Coronary artery (tissue), 2 donors: Measurements from ENCODE around the gene SPINT3.

Experiments used
- DNase-seq: peaks from one replicate; pipeline ENCODE4 v3.0.0-alpha.2; 2017; ENCODE audit warnings: low spot score
- H3K27ac ChIP-seq, 2 donors: fragments of 200-600 bp; sonication (generic); one replicate each; pipeline ENCODE4 v1.5.1; 2016 to 2019
- H3K4me3 ChIP-seq: fragments of 200-600 bp; sonication (generic); 2 replicates; pipeline ENCODE4 v1.5.1; 2016; ENCODE audit warnings: mild to moderate bottlenecking, moderate library complexity
- TF ChIP-seq, protein P1 (sequence below): fragments of 200-600 bp; sonication (generic); IDR thresholded peaks from one replicate; pipeline ENCODE4 v1.5.1; 2019; ENCODE audit warnings: antibody characterized with exemption

Gene SPINT3

GRCh38 chr20:45510242-45510862 lies 5.1 kb downstream of the SPINT3 start:
- Histone ChIP-seq H3K27ac (no peak overlapping the region), H3K4me3 (no peak overlapping the region)
- TF ChIP-seq, protein P1, sequence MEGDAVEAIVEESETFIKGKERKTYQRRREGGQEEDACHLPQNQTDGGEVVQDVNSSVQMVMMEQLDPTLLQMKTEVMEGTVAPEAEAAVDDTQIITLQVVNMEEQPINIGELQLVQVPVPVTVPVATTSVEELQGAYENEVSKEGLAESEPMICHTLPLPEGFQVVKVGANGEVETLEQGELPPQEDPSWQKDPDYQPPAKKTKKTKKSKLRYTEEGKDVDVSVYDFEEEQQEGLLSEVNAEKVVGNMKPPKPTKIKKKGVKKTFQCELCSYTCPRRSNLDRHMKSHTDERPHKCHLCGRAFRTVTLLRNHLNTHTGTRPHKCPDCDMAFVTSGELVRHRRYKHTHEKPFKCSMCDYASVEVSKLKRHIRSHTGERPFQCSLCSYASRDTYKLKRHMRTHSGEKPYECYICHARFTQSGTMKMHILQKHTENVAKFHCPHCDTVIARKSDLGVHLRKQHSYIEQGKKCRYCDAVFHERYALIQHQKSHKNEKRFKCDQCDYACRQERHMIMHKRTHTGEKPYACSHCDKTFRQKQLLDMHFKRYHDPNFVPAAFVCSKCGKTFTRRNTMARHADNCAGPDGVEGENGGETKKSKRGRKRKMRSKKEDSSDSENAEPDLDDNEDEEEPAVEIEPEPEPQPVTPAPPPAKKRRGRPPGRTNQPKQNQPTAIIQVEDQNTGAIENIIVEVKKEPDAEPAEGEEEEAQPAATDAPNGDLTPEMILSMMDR: no peak
- no peak for DNase-seq

DNA sequence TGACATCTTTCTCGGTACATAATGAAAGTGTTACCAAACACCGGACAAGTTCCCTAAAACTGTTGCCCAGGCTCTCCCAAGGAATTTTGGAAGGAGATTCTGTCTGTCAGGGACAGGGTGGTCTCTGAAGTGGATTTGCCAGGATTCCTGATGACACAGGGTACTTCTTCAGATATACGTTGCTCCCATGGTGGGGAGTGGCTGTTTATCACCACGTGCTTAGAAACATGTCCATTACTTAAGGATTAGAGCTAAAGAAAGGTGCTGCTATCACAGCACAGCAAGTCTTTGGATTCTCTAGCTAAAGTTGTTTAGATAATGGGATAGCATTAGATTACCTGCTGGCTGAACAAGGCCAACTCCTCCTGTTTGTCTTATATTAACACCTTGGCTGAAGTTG lies 6.3 kb downstream of the SPINT3 start:
- TF ChIP-seq, protein P1: no peak
- DNase-seq: no peak
- no peak overlapping the region for H3K4me3 ChIP-seq

GRCh38 chr20:45508068-45508886 lies 7.1 kb downstream of the SPINT3 start:
- H3K27ac ChIP-seq: no peak overlapping the region
- no peak for DNase-seq
- H3K4me3 ChIP-seq: no peak overlapping the region
- TF ChIP-seq, protein P1: no peak

More for the DNA sequence above, 6.3 kb downstream of the SPINT3 start:
- no peak overlapping the region for H3K27ac ChIP-seq

DNA sequence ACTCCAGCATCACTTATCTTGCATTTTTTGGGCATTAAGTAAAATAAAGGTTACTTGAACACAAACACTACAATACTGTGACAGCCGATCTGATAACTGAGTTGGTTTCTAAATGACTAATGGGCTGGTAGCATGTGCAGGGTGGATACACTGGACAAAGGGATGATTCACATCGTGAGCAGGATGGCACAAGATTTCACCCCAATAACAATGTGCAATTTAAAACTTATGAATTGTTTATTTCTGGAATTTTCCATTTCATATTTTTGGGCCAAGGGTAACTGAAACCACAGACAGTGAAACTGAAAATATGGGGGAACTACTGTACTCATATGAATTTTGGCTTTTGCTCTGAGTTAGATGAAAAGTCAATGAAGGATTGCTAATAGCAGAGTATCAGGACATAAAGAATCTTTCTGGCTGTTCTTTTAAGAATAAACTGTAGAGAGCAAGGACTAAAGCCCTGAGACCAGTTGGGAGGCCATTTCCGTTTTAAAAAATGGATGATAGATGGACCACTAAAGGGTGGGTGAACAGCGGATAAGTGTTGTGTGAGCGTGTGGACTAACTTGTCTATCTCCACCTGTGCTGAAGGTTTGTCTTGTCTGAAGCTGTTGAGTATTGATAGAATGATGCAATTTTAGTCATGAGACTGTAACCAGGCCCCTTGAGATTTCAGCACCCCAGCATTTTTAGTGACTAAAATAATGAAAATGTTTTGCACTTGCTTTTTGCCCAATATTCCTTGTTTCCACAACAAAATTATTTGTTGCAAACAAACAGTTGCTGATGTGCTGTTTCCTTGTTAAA lies 8.2 kb downstream of the SPINT3 start:
- Histone ChIP-seq H3K4me3 (no peak overlapping the region), H3K27ac (no peak overlapping the region)
- TF ChIP-seq, protein P1: no peak
- no peak for DNase-seq

GRCh38 chr20:45506398-45506797 lies 9.0 kb downstream of the SPINT3 start:
- Histone ChIP-seq H3K4me3 (no peak overlapping the region), H3K27ac (no peak overlapping the region)
- TF ChIP-seq, protein P1: no peak
- DNase-seq: no peak

DNA sequence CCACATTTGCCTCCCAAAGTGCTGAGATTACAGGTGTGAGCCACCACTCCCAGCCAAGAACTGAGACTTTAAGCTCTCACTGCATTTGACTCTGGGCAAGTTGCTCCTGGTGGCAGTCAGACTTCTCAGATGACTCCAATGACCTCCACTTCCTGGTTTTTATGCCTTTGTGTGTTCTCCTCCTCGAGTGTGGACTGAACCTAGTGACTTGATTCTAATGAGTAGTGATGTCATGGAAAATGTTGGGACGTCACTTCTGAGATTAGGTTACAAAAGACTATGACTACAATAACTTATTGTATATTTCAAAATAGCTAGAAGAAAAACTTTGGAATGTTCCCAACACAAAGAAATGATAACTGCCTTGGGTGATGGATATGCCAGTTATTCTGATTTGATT lies 12.0 kb downstream of the SPINT3 start:
- Histone ChIP-seq H3K4me3 (no peak overlapping the region), H3K27ac (no peak overlapping the region)
- DNase-seq: no peak
- TF ChIP-seq, protein P1: no peak
